HepG2 (cell line): ENCODE measurements around the gene CREBBP. TPM values are rescaled to one million over a fixed set of nuclear protein-coding genes. Genes with fewer than 3 reads are reported as not detected.

ENCODE experiments used
- ATAC-seq: fragments of 200-7000 bp; cut with Tn5 transposase; 3 replicates; pipeline ENCODE4 v1.9.1; 2020; ENCODE audit warnings: mild to moderate bottlenecking, moderate library complexity
- BruUV-seq: library from RNA; stranded (reverse); fragments of 400-500 nt; replicated peaks from 2 replicates; lab custom pipeline; 2021; lab: Mats Ljungman, UMichigan
- CTCF ChIA-PET: fragments of 300-600 bp; formaldehyde crosslinking; extraction: SDS; loops from one replicate; lab custom pipeline; 2021; ENCODE audit warnings: low total read pairs, inconsistent platforms, low intra/inter-chr PET ratio; lab: Yijun Ruan, JAX
- POLR2A ChIA-PET: fragments of 350-600 bp; sonication (Branson Sonifier 250); formaldehyde crosslinking; loops from one replicate; lab custom pipeline; 2020; ENCODE audit warnings: antibody characterized with exemption, inconsistent platforms; lab: Yijun Ruan, JAX
- DNase-seq: peaks from one replicate; pipeline ENCODE4 v3.0.0-alpha.2; 2015; ENCODE audit warnings: low spot score
- FAIRE-seq: peaks from 3 replicates; lab custom pipeline; 2011; peaks lifted over from hg19 to GRCh38; lab: Jason Lieb, UNC
- H2AFZ ChIP-seq: one replicate; pipeline ENCODE4 v1.6.1; 2011; ENCODE audit warnings: low read length, inconsistent platforms
- H3K27ac ChIP-seq: fragments of 300-600 bp; 3 replicates; pipeline ENCODE4 v1.8.0; 2011; ENCODE audit warnings: mixed run types, mild to moderate bottlenecking, mixed read lengths, low read length, inconsistent platforms; ENCODE audit not compliant: insufficient read depth; ENCODE audit errors: extremely low read length
- H3K27me3 ChIP-seq, 2 experiments: fragments of 200-600 bp in 1 of 2; 2 replicates in 1 of 2; 3 replicates in 1 of 2; pipeline versions ENCODE4 v1.6.0 to v1.8.0; 2011; ENCODE audit warnings: low read length in 2 of 2, mild to moderate bottlenecking in 2 of 2, moderate library complexity in 2 of 2, inconsistent platforms in 1 of 2; ENCODE audit not compliant: insufficient read depth in 2 of 2, control insufficient read depth in 1 of 2
- H3K36me3 ChIP-seq, 2 experiments: fragments of 200-600 bp in 1 of 2; replicated peaks in 1 of 2; 2 replicates in 1 of 2; 3 replicates in 1 of 2; pipeline versions ENCODE4 v1.5.1 to v1.8.0; 2011; ENCODE audit warnings: low read length in 2 of 2, inconsistent platforms in 1 of 2; ENCODE audit not compliant: insufficient read depth in 2 of 2, control insufficient read depth in 1 of 2
- H3K4me1 ChIP-seq: 2 replicates; pipeline ENCODE4 v1.5.1; 2012; ENCODE audit warnings: low read length, inconsistent platforms; ENCODE audit not compliant: insufficient read depth
- H3K4me2 ChIP-seq: 2 replicates; pipeline ENCODE4 v1.6.0; 2011; ENCODE audit warnings: low read depth, low read length, inconsistent platforms
- H3K4me3 ChIP-seq, 3 experiments: fragments of 200-600 bp in 1 of 3; sonication (generic), shearing (Covaris generic) in 1 of 3; replicated peaks in 1 of 3; 2 replicates each; pipeline ENCODE4 v1.5.1; 2011 to 2016; ENCODE audit warnings: low read length in 3 of 3, inconsistent platforms in 2 of 3, low read depth in 2 of 3, mild to moderate bottlenecking in 2 of 3, control low read depth in 1 of 3, mixed read lengths in 1 of 3; ENCODE audit not compliant: insufficient read depth in 1 of 3
- H3K79me2 ChIP-seq: one replicate; pipeline ENCODE4 v1.6.1; 2011; ENCODE audit warnings: low read length, inconsistent platforms; ENCODE audit not compliant: insufficient read depth
- H3K9ac ChIP-seq: 2 replicates; pipeline ENCODE4 v1.6.0; 2011; ENCODE audit warnings: mild to moderate bottlenecking, low read depth, low read length, inconsistent platforms; ENCODE audit not compliant: insufficient read depth
- H3K9me3 ChIP-seq: 2 replicates; pipeline ENCODE4 v1.5.1; 2012; ENCODE audit warnings: mild to moderate bottlenecking, low read length
- H4K20me1 ChIP-seq: 2 replicates; pipeline ENCODE4 v1.6.0; 2011; ENCODE audit warnings: inconsistent platforms, mild to moderate bottlenecking, low read length, moderate library complexity; ENCODE audit not compliant: insufficient read depth
- CAMTA2 ChIP-seq: sonication (generic); formaldehyde crosslinking; IDR thresholded peaks from 2 replicates; pipeline ENCODE4 v1.4.0; 2020; ENCODE audit warnings: mild to moderate bottlenecking, missing genetic modification reagents, borderline replicate concordance
- CC2D1A ChIP-seq: sonication (generic); formaldehyde crosslinking; IDR thresholded peaks from 2 replicates; pipeline ENCODE4 v1.8.1; 2023; ENCODE audit warnings: mild to moderate bottlenecking, missing genetic modification reagents
- EEA1 ChIP-seq: sonication (generic); formaldehyde crosslinking; IDR thresholded peaks from 2 replicates; pipeline ENCODE4 v1.5.1; 2020; ENCODE audit warnings: mild to moderate bottlenecking, missing genetic modification reagents, borderline replicate concordance
- HNF4A ChIP-seq: sonication (generic); formaldehyde crosslinking; IDR thresholded peaks from 2 replicates; pipeline ENCODE4 v1.4.0; 2020; ENCODE audit warnings: missing genetic modification reagents
- RNF2 ChIP-seq: fragments of 450-650 bp; conservative IDR thresholded peaks from 2 replicates; pipeline ENCODE4 v1.6.1; 2016; ENCODE audit warnings: low read depth
- ZNF629 ChIP-seq: sonication (generic); formaldehyde crosslinking; conservative IDR thresholded peaks from 2 replicates; pipeline ENCODE4 v1.5.0; 2020; ENCODE audit warnings: missing genetic modification reagents
- ZNF674 ChIP-seq: sonication (generic); formaldehyde crosslinking; IDR thresholded peaks from 2 replicates; pipeline ENCODE4 v1.5.0; 2020; ENCODE audit warnings: low read depth, mild to moderate bottlenecking, missing genetic modification reagents
- ZNF777 ChIP-seq: sonication (generic); formaldehyde crosslinking; IDR thresholded peaks from 2 replicates; pipeline ENCODE4 v1.4.0; 2020; ENCODE audit warnings: missing genetic modification reagents
- WGBS: methylation state at CpG from one replicate; pipeline ENCODE4 v1.1.6; 2017; ENCODE audit warnings: low lambda C conversion rate; 5-methylcytosine and 5-hydroxymethylcytosine counted together
- in situ Hi-C: cut with HindIII; loops from 2 replicates; pipeline ENCODE4 v1.10.0; 2017; ENCODE audit warnings: low pct_unique_long_range_greater_than_20kb; ENCODE audit not compliant: extremely low pct_ligation_motif_present
- intact Hi-C: fragments of 100-400 bp; cut with micrococcal nuclease; formaldehyde crosslinking; loops from one replicate; pipeline ENCODE4 v1.10.0; 2022; ENCODE audit not compliant: unreplicated experiment
- polyA plus RNA-seq, 8 experiments: library from polyadenylated mRNA; depleted of rRNA in 3 of 8; stranded (reverse) in 7 of 8; unstranded in 1 of 8; fragments of >200 nt; fragmentation: Illumina TruSeq in 4 of 8; extraction: Trizol in 4 of 8; gene quantifications; 2 replicates each; pipeline versions ENCODE4 v1.2.1 to v1.2.3, GENCODE V29; 2011 to 2016; ENCODE audit warnings: low read depth in 4 of 8, missing spikeins in 1 of 8, mixed read lengths in 1 of 8; ENCODE audit not compliant: insufficient read depth in 1 of 8
- total RNA-seq, 5 experiments: library from RNA; depleted of rRNA; stranded (reverse); fragments of >200 nt; fragmentation: Illumina TruSeq; extraction: Trizol; gene quantifications; 2 replicates each; pipeline ENCODE4 v1.2.3, GENCODE V29; 2016; ENCODE audit warnings: low read depth in 1 of 5
- TF ChIP-seq, protein P1 (sequence below): sonication (generic); formaldehyde crosslinking; IDR thresholded peaks from 2 replicates; pipeline ENCODE4 v1.5.1; 2020; ENCODE audit warnings: missing genetic modification reagents, mild to moderate bottlenecking, borderline replicate concordance
- TF ChIP-seq, protein P2 (sequence below): sonication (generic); formaldehyde crosslinking; IDR thresholded peaks from 2 replicates; pipeline ENCODE4 v1.5.1; 2020; ENCODE audit warnings: mild to moderate bottlenecking, missing genetic modification reagents, moderate library complexity

Gene CREBBP
- total and polyA plus RNA-seq, 2 of the 13 experiments (the other 11 are each of a cell fraction or from before 2014, with no cell fraction given): 5.3 to 10.4 TPM

DNA sequence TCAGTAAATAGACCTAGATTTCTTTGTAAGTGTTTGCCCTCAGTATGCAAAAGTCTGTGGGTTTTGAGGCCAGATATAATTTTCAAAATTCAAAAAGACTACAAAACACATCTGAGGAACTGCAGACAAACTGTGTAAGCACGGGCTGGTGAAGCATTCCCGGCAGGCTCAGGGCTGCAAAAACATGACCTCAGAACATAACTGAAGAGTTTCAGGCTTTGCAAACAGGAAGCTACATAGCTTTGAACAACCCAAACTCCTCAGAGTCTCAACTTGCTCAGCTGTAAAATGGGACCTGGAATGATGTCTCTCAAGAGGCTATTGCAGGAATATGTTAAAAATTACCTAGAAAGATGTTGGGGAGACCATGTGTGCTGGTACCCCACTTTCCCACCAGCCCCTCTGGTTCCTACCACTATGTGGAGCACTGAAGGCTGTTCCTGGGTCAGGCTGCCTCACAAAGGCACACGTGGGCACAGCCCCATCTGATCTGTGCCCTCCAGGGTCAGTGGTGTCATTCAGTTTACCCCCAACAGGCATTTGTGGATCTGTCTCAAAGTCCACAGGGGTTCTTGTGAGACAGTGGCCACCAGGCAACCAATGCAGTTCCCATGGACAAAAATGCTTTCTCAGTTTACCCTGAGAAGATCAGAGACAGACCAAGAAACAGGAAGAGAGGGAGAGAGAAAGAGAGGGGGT lies 72.9 kb downstream of the CREBBP start:
- Histone ChIP-seq H4K20me1 (peaks cover 13% of the 10 kb centered on the region), H3K36me3 (peaks cover 19 to 39% of the 10 kb centered on the region in 2 experiments; a peak in 4 of 5 replicates), H3K9ac (no peak overlapping the region), H3K4me2 (no peak overlapping the region), H2AFZ (no peak overlapping the region), H3K4me1 (peaks cover 15% of the 10 kb centered on the region; the same call in 1 of the 2 replicates), H3K27ac (no peak overlapping the region), H3K9me3 (no peaks in the 10 kb centered on the region), H3K4me3 (no peak overlapping the region), H3K27me3 (no peaks in the 10 kb centered on the region), H3K79me2 (peaks cover 53% of the 10 kb centered on the region)
- no peak for ATAC-seq
- CTCF ChIA-PET: no interaction called here
- WGBS: 72% methylated on average over 3 of the region's 3 CpGs
- no TSS peak for BruUV-seq
- no peak for FAIRE-seq
- POLR2A ChIA-PET: no interaction called here
- intact Hi-C loops (no loop called here), in situ Hi-C loops (no loop called here)
- TF ChIP-seq, protein P1, sequence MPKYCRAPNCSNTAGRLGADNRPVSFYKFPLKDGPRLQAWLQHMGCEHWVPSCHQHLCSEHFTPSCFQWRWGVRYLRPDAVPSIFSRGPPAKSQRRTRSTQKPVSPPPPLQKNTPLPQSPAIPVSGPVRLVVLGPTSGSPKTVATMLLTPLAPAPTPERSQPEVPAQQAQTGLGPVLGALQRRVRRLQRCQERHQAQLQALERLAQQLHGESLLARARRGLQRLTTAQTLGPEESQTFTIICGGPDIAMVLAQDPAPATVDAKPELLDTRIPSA (CRISPR knock-in tag): no peak
- TF ChIP-seq ZNF629: peak; percentile 77
- TF ChIP-seq ZNF777: no peak
- no peak for TF ChIP-seq EEA1 (CRISPR knock-in tag)
- no peak for TF ChIP-seq RNF2
- no peak for TF ChIP-seq ZNF674
- peak; percentile 31 for TF ChIP-seq HNF4A (CRISPR knock-in tag)
- TF ChIP-seq CAMTA2 (CRISPR knock-in tag): no peak
- TF ChIP-seq CC2D1A: no peak
- TF ChIP-seq, protein P2, sequence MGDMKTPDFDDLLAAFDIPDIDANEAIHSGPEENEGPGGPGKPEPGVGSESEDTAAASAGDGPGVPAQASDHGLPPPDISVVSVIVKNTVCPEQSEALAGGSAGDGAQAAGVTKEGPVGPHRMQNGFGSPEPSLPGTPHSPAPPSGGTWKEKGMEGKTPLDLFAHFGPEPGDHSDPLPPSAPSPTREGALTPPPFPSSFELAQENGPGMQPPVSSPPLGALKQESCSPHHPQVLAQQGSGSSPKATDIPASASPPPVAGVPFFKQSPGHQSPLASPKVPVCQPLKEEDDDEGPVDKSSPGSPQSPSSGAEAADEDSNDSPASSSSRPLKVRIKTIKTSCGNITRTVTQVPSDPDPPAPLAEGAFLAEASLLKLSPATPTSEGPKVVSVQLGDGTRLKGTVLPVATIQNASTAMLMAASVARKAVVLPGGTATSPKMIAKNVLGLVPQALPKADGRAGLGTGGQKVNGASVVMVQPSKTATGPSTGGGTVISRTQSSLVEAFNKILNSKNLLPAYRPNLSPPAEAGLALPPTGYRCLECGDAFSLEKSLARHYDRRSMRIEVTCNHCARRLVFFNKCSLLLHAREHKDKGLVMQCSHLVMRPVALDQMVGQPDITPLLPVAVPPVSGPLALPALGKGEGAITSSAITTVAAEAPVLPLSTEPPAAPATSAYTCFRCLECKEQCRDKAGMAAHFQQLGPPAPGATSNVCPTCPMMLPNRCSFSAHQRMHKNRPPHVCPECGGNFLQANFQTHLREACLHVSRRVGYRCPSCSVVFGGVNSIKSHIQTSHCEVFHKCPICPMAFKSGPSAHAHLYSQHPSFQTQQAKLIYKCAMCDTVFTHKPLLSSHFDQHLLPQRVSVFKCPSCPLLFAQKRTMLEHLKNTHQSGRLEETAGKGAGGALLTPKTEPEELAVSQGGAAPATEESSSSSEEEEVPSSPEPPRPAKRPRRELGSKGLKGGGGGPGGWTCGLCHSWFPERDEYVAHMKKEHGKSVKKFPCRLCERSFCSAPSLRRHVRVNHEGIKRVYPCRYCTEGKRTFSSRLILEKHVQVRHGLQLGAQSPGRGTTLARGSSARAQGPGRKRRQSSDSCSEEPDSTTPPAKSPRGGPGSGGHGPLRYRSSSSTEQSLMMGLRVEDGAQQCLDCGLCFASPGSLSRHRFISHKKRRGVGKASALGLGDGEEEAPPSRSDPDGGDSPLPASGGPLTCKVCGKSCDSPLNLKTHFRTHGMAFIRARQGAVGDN (CRISPR knock-in tag): no peak
- no peak for DNase-seq
